Ishikawa (cell line): ENCODE measurements around the gene TP73.

Source experiments
- CEBPB ChIP-seq: IDR thresholded peaks from 2 replicates; pipeline ENCODE4 v1.6.1; 2012
- CREB1 ChIP-seq: IDR thresholded peaks from 2 replicates; pipeline ENCODE4 v1.6.1; 2012; ENCODE audit warnings: low read depth
- EGR1 ChIP-seq: IDR thresholded peaks from 2 replicates; pipeline ENCODE4 v1.6.1; 2012
- EP300 ChIP-seq: IDR thresholded peaks from 2 replicates; pipeline ENCODE4 v1.6.1; 2012; ENCODE audit warnings: borderline replicate concordance
- FOXM1 ChIP-seq: IDR thresholded peaks from 2 replicates; pipeline ENCODE4 v1.6.1; 2012; ENCODE audit warnings: low read depth, borderline replicate concordance
- MAX ChIP-seq: IDR thresholded peaks from 2 replicates; pipeline ENCODE4 v1.6.1; 2012
- NFIC ChIP-seq: IDR thresholded peaks from 2 replicates; pipeline ENCODE4 v1.6.1; 2012
- RAD21 ChIP-seq: IDR thresholded peaks from 2 replicates; pipeline ENCODE4 v1.6.1; 2012; ENCODE audit warnings: low read depth
- REST ChIP-seq: IDR thresholded peaks from 2 replicates; pipeline ENCODE4 v1.6.1; 2012; ENCODE audit warnings: low read depth, mild to moderate bottlenecking
- TAF1 ChIP-seq: IDR thresholded peaks from 2 replicates; pipeline ENCODE4 v1.6.1; 2012; ENCODE audit warnings: low read depth, mild to moderate bottlenecking
- TCF12 ChIP-seq: IDR thresholded peaks from 2 replicates; pipeline ENCODE4 v1.6.1; 2012; ENCODE audit warnings: low read depth
- TEAD4 ChIP-seq: IDR thresholded peaks from 2 replicates; pipeline ENCODE4 v1.6.1; 2012
- USF1 ChIP-seq: IDR thresholded peaks from 2 replicates; pipeline ENCODE4 v1.6.1; 2012
- YY1 ChIP-seq: IDR thresholded peaks from 2 replicates; pipeline ENCODE4 v1.6.1; 2012; ENCODE audit warnings: low read depth
- ZBTB7A ChIP-seq: IDR thresholded peaks from 2 replicates; pipeline ENCODE4 v1.6.1; 2012; ENCODE audit warnings: low read depth

TP73 gene

GRCh38 chr1:3702990-3703728, 50.8 kb downstream of the TP73 start:
- no peak for TF ChIP-seq NFIC
- no peak for TF ChIP-seq ZBTB7A
- TF ChIP-seq REST: no peak
- TF ChIP-seq CEBPB: no peak
- no peak for TF ChIP-seq TCF12
- TF ChIP-seq YY1: no peak
- no peak for TF ChIP-seq EP300
- no peak for TF ChIP-seq RAD21
- TF ChIP-seq FOXM1: no peak
- no peak for TF ChIP-seq TEAD4
- no peak for TF ChIP-seq MAX
- no peak for TF ChIP-seq EGR1
- no peak for TF ChIP-seq TAF1
- no peak for TF ChIP-seq CREB1
- no peak for TF ChIP-seq USF1

GRCh38 chr1:3703786-3704371, 51.6 kb downstream of the TP73 start:
- TF ChIP-seq USF1: no peak

GRCh38 chr1:3705341-3705950, 53.1 kb downstream of the TP73 start:
- no peak for TF ChIP-seq TEAD4
- TF ChIP-seq EP300: no peak
- TF ChIP-seq CEBPB: no peak
- no peak for TF ChIP-seq NFIC
- TF ChIP-seq RAD21: no peak
- TF ChIP-seq REST: no peak
- TF ChIP-seq EGR1: no peak
- TF ChIP-seq MAX: no peak
- no peak for TF ChIP-seq FOXM1
- no peak for TF ChIP-seq TCF12
- TF ChIP-seq ZBTB7A: no peak
- no peak for TF ChIP-seq TAF1
- TF ChIP-seq USF1: no peak
- TF ChIP-seq CREB1: no peak
- no peak for TF ChIP-seq YY1

- TF ChIP-seq RAD21: no peak
- no peak for TF ChIP-seq ZBTB7A
- TF ChIP-seq CEBPB: no peak
- TF ChIP-seq NFIC: no peak
- no peak for TF ChIP-seq FOXM1
- no peak for TF ChIP-seq CREB1
- no peak for TF ChIP-seq EP300
- TF ChIP-seq EGR1: no peak
- no peak for TF ChIP-seq YY1
- TF ChIP-seq TAF1: no peak
- no peak for TF ChIP-seq USF1
- no peak for TF ChIP-seq MAX
- TF ChIP-seq TEAD4: no peak
- TF ChIP-seq TCF12: no peak
- no peak for TF ChIP-seq REST
These were observed 54.5 kb downstream of the TP73 start for GRCh38 chr1:3706651-3707297.
